Thoracic aorta (tissue), 2 donors: ENCODE results near the gene SIL1. TPM values are rescaled to one million over a fixed set of nuclear protein-coding genes. Genes with fewer than 3 reads are reported as not detected.

Experiments
- ATAC-seq: fragments of 150-250 bp; one replicate; pipeline ENCODE4 v1.8.0; 2017; ENCODE audit warnings: low read depth; ENCODE audit not compliant: insufficient number of reproducible peaks, low FRiP score
- DNase-seq: peaks from one replicate; pipeline ENCODE4 v3.0.0-alpha.2; 2020; ENCODE audit warnings: low spot score
- H3K27ac ChIP-seq, 2 donors: fragments of 200-600 bp; sonication (generic); 1 replicate in 1 of 2; 2 replicates in 1 of 2; pipeline ENCODE4 v1.5.1; 2016; ENCODE audit warnings: mild to moderate bottlenecking in 2 of 2, moderate library complexity in 2 of 2
- H3K27me3 ChIP-seq: fragments of 200-600 bp; sonication (generic); replicated peaks from 2 replicates; pipeline ENCODE4 v1.6.0; 2016; ENCODE audit warnings: mild to moderate bottlenecking; ENCODE audit not compliant: insufficient read depth
- H3K36me3 ChIP-seq: fragments of 200-600 bp; sonication (generic); one replicate; pipeline ENCODE4 v1.5.1; 2016
- H3K4me1 ChIP-seq, 2 donors: fragments of 200-600 bp; sonication (generic); 1 replicate in 1 of 2; 2 replicates in 1 of 2; pipeline versions ENCODE4 v1.5.1 to v1.6.0; 2016; ENCODE audit warnings: low read depth in 2 of 2, mild to moderate bottlenecking in 1 of 2; ENCODE audit not compliant: control insufficient read depth in 1 of 2
- H3K4me3 ChIP-seq: fragments of 200-600 bp; sonication (generic); 2 replicates; pipeline ENCODE4 v1.5.1; 2016; ENCODE audit warnings: mild to moderate bottlenecking
- H3K9me3 ChIP-seq: fragments of 200-600 bp; sonication (generic); 2 replicates; pipeline ENCODE4 v1.5.1; 2016
- CTCF ChIP-seq: fragments of 200-600 bp; sonication (generic); IDR thresholded peaks from one replicate; pipeline ENCODE4 v1.5.1; 2019; ENCODE audit warnings: antibody characterized with exemption
- total RNA-seq, 2 donors: library from RNA; depleted of rRNA; stranded (reverse); fragments of >200 nt; gene quantifications; one replicate each; pipeline versions ENCODE4 v1.1.0 to v1.2.3, GENCODE V29; 2016

SIL1 gene
- total RNA-seq, 2 donors from 2014 or later: 33.1 to 41.2 TPM

DNA sequence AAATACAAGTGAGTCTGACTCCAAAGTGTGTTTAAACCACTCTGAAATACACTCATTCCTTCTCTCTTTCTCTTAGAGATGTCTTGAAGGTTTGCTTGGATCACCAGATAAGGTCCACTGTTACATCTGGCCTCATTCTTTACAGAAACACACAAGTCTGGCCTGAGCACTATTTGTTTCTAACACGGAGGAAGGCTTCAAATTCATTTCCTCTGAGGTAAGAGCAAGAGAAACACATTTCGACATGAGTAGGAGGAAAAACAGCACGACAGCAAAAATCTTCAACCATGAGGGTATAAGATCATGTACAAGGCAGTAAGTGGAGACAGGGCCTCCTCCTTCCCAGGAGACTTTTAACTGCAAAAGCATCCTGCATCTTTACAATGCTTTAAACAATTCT, 8.0 kb downstream of the SIL1 start:
- no peak for TF ChIP-seq CTCF
- H3K4me1 ChIP-seq: peaks cover 7 to 36% of the 10 kb centered on the region in 2 donors
- no peak overlapping the region for H3K4me3 ChIP-seq
- H3K27me3 ChIP-seq: no peaks in the 10 kb centered on the region
- H3K36me3 ChIP-seq: no peaks in the 10 kb centered on the region
- ATAC-seq: peak; percentile 84
- no peaks in the 10 kb centered on the region for H3K9me3 ChIP-seq
- H3K27ac ChIP-seq: peak overlapping the region; percentile 59 to 79
- no peak for DNase-seq

GRCh38 chr5:139188558-139189270, 9.5 kb downstream of the SIL1 start:
- Histone ChIP-seq H3K9me3 (no peaks in the 10 kb centered on the region), H3K4me1 (peaks cover 7 to 44% of the 10 kb centered on the region in 2 donors), H3K4me3 (no peak overlapping the region), H3K27ac (no peak overlapping the region), H3K27me3 (no peaks in the 10 kb centered on the region), H3K36me3 (no peaks in the 10 kb centered on the region)
- DNase-seq (no peak), ATAC-seq (no peak)
- TF ChIP-seq CTCF: no peak

- no peaks in the 10 kb centered on the region for H3K36me3 ChIP-seq
- TF ChIP-seq CTCF: no peak
- H3K27me3 ChIP-seq: no peaks in the 10 kb centered on the region
- H3K9me3 ChIP-seq: no peaks in the 10 kb centered on the region
- H3K27ac ChIP-seq: peak overlapping the region in 1 of 2 donors; percentile 6
- DNase-seq: no peak
- no peak for ATAC-seq
- H3K4me1 ChIP-seq: peaks cover 16 to 43% of the 10 kb centered on the region in 2 donors
- no peak overlapping the region for H3K4me3 ChIP-seq
These were observed 11.3 kb downstream of the SIL1 start for GRCh38 chr5:139186752-139187326.

GRCh38 chr5:139186261-139186660, 11.9 kb downstream of the SIL1 start:
- H3K4me3 ChIP-seq: no peak overlapping the region
- H3K4me1 ChIP-seq: peaks cover 20 to 49% of the 10 kb centered on the region in 2 donors
- no peak for ATAC-seq
- H3K27ac ChIP-seq: peak overlapping the region in 1 of 2 donors; percentile 6
- no peak for DNase-seq
- no peaks in the 10 kb centered on the region for H3K9me3 ChIP-seq
- TF ChIP-seq CTCF: no peak
- no peaks in the 10 kb centered on the region for H3K36me3 ChIP-seq
- no peaks in the 10 kb centered on the region for H3K27me3 ChIP-seq

- Histone ChIP-seq H3K36me3 (no peaks in the 10 kb centered on the region), H3K4me3 (peak overlapping the region; percentile 54), H3K4me1 (peaks cover 25 to 52% of the 10 kb centered on the region in 2 donors), H3K27me3 (no peaks in the 10 kb centered on the region), H3K27ac (no peak overlapping the region), H3K9me3 (no peaks in the 10 kb centered on the region)
- ATAC-seq (no peak), DNase-seq (no peak)
- no peak for TF ChIP-seq CTCF
These were observed 12.6 kb downstream of the SIL1 start for GRCh38 chr5:139185589-139185988.
